GM23338 (cell line): ENCODE results near the gene ATXN7L1. TPM values are rescaled to one million over a fixed set of nuclear protein-coding genes. Genes with fewer than 3 reads are reported as not detected.

Experiments used
- ATAC-seq: fragments of 200-7000 bp; cut with Tn5 transposase; 3 replicates; pipeline ENCODE4 v1.9.1; 2020
- DNase-seq: peaks from one replicate; pipeline ENCODE4 v3.0.0-alpha.2; 2015; ENCODE audit warnings: low spot score
- H2AFZ ChIP-seq: fragments of 200-600 bp; sonication (generic); 2 replicates; pipeline ENCODE4 v1.8.0; 2016; ENCODE audit warnings: antibody characterized with exemption, mild to moderate bottlenecking, moderate library complexity
- H3F3A ChIP-seq: fragments of 200-600 bp; sonication (generic); replicated peaks from 2 replicates; pipeline ENCODE4 v1.8.0; 2017; ENCODE audit warnings: antibody characterized with exemption, mixed run types, low read depth
- H3K27ac ChIP-seq: fragments of 200-600 bp; sonication (generic); 2 replicates; pipeline ENCODE4 v1.6.1; 2016; ENCODE audit warnings: low read depth
- H3K27me3 ChIP-seq: fragments of 200-600 bp; sonication (generic); 2 replicates; pipeline ENCODE4 v1.8.0; 2016; ENCODE audit warnings: mild to moderate bottlenecking, mixed run types, moderate library complexity; ENCODE audit not compliant: insufficient read depth
- H3K36me3 ChIP-seq: fragments of 200-600 bp; sonication (generic); 2 replicates; pipeline ENCODE4 v1.8.0; 2016; ENCODE audit warnings: mild to moderate bottlenecking; ENCODE audit not compliant: insufficient read depth
- H3K4me1 ChIP-seq: fragments of 200-600 bp; sonication (generic); 2 replicates; pipeline ENCODE4 v1.8.0; 2016; ENCODE audit warnings: mild to moderate bottlenecking, moderate library complexity; ENCODE audit not compliant: insufficient read depth
- H3K4me2 ChIP-seq: fragments of 200-600 bp; sonication (generic); 2 replicates; pipeline ENCODE4 v1.7.1; 2017; ENCODE audit warnings: mixed run types
- H3K4me3 ChIP-seq: fragments of 200-600 bp; sonication (generic); 2 replicates; pipeline ENCODE4 v1.6.1; 2016; ENCODE audit warnings: mixed run types
- H3K79me2 ChIP-seq: fragments of 200-600 bp; sonication (generic); replicated peaks from 2 replicates; pipeline ENCODE4 v1.8.0; 2017; ENCODE audit warnings: mild to moderate bottlenecking; ENCODE audit not compliant: insufficient read depth
- H3K9me2 ChIP-seq: fragments of 200-600 bp; sonication (generic); 2 replicates; pipeline ENCODE4 v1.8.0; 2017; ENCODE audit not compliant: insufficient read depth
- H4K20me1 ChIP-seq: fragments of 200-600 bp; sonication (generic); replicated peaks from 2 replicates; pipeline ENCODE4 v1.8.0; 2017; ENCODE audit warnings: mild to moderate bottlenecking; ENCODE audit not compliant: insufficient read depth
- H3K27ac Mint-ChIP-seq: 2 replicates; pipeline ENCODE4 v1.8.0; 2020; ENCODE audit warnings: inconsistent platforms, mild to moderate bottlenecking, moderate library complexity, mixed read lengths
- H3K27me3 Mint-ChIP-seq: 3 replicates; pipeline ENCODE4 v1.8.0; 2022; ENCODE audit warnings: low read depth, mild to moderate bottlenecking, moderate library complexity, mixed read lengths, inconsistent platforms; ENCODE audit not compliant: insufficient read depth, poor library complexity
- H3K36me3 Mint-ChIP-seq: 3 replicates; pipeline ENCODE4 v1.8.0; 2021; ENCODE audit warnings: low read depth, mild to moderate bottlenecking, inconsistent platforms, moderate library complexity, mixed read lengths
- H3K4me1 Mint-ChIP-seq: 3 replicates; pipeline ENCODE4 v1.8.0; 2020; ENCODE audit warnings: mild to moderate bottlenecking, inconsistent platforms, mixed read lengths
- H3K4me3 Mint-ChIP-seq: 3 replicates; pipeline ENCODE4 v1.8.0; 2021; ENCODE audit warnings: moderate library complexity, mild to moderate bottlenecking, inconsistent platforms, mixed read lengths
- H3K9me3 Mint-ChIP-seq: 3 replicates; pipeline ENCODE4 v1.8.0; 2020; ENCODE audit warnings: moderate library complexity, mild to moderate bottlenecking, inconsistent platforms, mixed read lengths
- CREB1 ChIP-seq: fragments of 250-450 bp; sonication (Bioruptor Pico); IDR thresholded peaks from 2 replicates; pipeline ENCODE4 v1.5.0; 2020; ENCODE audit warnings: low read depth, mild to moderate bottlenecking, moderate library complexity
- CTCF ChIP-seq, 2 experiments: fragments of 200-600 bp in 1 of 2; sonication (generic) in 1 of 2; conservative IDR thresholded peaks; 2 replicates each; pipeline versions ENCODE4 v1.5.1 to v1.6.1; 2016 to 2017; ENCODE audit warnings: antibody characterized with exemption in 2 of 2, low read depth in 2 of 2, mild to moderate bottlenecking in 2 of 2, moderate library complexity in 1 of 2
- EZH2 ChIP-seq: fragments of 200-600 bp; sonication (generic); IDR thresholded peaks from one replicate; pipeline ENCODE4 v1.8.0; 2017; ENCODE audit warnings: antibody characterized with exemption, mild to moderate bottlenecking, low read depth; ENCODE audit not compliant: unreplicated experiment
- EZH2phosphoT487 ChIP-seq: fragments of 200-600 bp; sonication (generic); IDR thresholded peaks from one replicate; pipeline ENCODE4 v1.8.1; 2018; ENCODE audit warnings: antibody characterized with exemption; ENCODE audit not compliant: unreplicated experiment
- JUNB ChIP-seq: IDR thresholded peaks from one replicate; pipeline ENCODE4 v1.6.1; 2016; ENCODE audit warnings: antibody characterized with exemption; ENCODE audit not compliant: unreplicated experiment
- NANOG ChIP-seq: IDR thresholded peaks from 2 replicates; pipeline ENCODE4 v1.6.1; 2016; ENCODE audit warnings: antibody characterized with exemption, borderline replicate concordance
- POLR2AphosphoS5 ChIP-seq: IDR thresholded peaks from 2 replicates; pipeline ENCODE4 v1.6.1; 2016; ENCODE audit warnings: antibody characterized with exemption, low read depth
- REST ChIP-seq: IDR thresholded peaks from one replicate; pipeline ENCODE4 v1.6.1; 2018; ENCODE audit warnings: antibody characterized with exemption; ENCODE audit not compliant: unreplicated experiment
- STAT1 ChIP-seq: IDR thresholded peaks from one replicate; pipeline ENCODE4 v1.6.1; 2016; ENCODE audit warnings: antibody characterized with exemption; ENCODE audit not compliant: unreplicated experiment
- ZNF114 ChIP-seq: fragments of 250-450 bp; sonication (Bioruptor Pico); IDR thresholded peaks from 2 replicates; pipeline ENCODE4 v1.5.0; 2020; ENCODE audit warnings: mild to moderate bottlenecking, moderate library complexity
- ZNF331 ChIP-seq: fragments of 250-450 bp; sonication (Bioruptor Pico); IDR thresholded peaks from 2 replicates; pipeline ENCODE4 v1.5.0; 2020; ENCODE audit warnings: low read depth, mild to moderate bottlenecking, moderate library complexity
- ZNF462 ChIP-seq: fragments of 250-450 bp; sonication (Bioruptor Pico); IDR thresholded peaks from 2 replicates; pipeline ENCODE4 v1.5.0; 2020; ENCODE audit warnings: mild to moderate bottlenecking, moderate library complexity
- polyA plus RNA-seq: library from polyadenylated mRNA; unstranded; fragments of >200 nt; fragmentation: Nextera tagmentation; extraction: Ambion mirVana; gene quantifications from 2 replicates; pipeline ENCODE4 v1.2.1, GENCODE V29; 2016
- total RNA-seq: library from RNA; depleted of rRNA; stranded (reverse); fragments of >200 nt; shearing (Covaris generic); gene quantifications from 2 replicates; pipeline ENCODE4 v1.2.3, GENCODE V29; 2014

Gene ATXN7L1
- total and polyA plus RNA-seq, 2 experiments from 2014 or later: 22.8 to 29.8 TPM

- TF ChIP-seq JUNB (no peak), NANOG (no peak), POLR2AphosphoS5 (no peak)
Measured at GRCh38 chr7:105803429-105803736, 73.0 kb downstream of the ATXN7L1 start (continued).

GRCh38 chr7:105802604-105803428 lies 73.6 kb downstream of the ATXN7L1 start:
- Histone ChIP-seq H3K4me3 (no peak overlapping the region), H3K36me3 (no peaks in the 10 kb centered on the region), H3K27ac (no peak overlapping the region), H3K9me2 (no peaks in the 10 kb centered on the region; the same call in 1 of the 2 replicates), H3K4me2 (no peak overlapping the region), H3K4me1 (peaks cover 33% of the 10 kb centered on the region), H3F3A (0 out of 2 replicates have a peak, but pooled peaks cover 5% of the 10 kb centered on the region), H2AFZ (no peak overlapping the region), H3K79me2 (peaks cover 18% of the 10 kb centered on the region), H4K20me1 (peaks cover 20% of the 10 kb centered on the region; the same call in 1 of the 2 replicates), H3K27me3 (no peaks in the 10 kb centered on the region)
- peaks cover 63% of the 10 kb centered on the region for H3K4me1 Mint-ChIP-seq
- DNase-seq: no peak
- peak overlapping the region; percentile 59; the same call in 1 of the 2 replicates for H3K27ac Mint-ChIP-seq
- peaks cover 7% of the 10 kb centered on the region for H3K27me3 Mint-ChIP-seq
- H3K36me3 Mint-ChIP-seq: no peaks in the 10 kb centered on the region; the same call in 2 of the 3 replicates
- ATAC-seq: peak; percentile 17
- no peaks in the 10 kb centered on the region for H3K9me3 Mint-ChIP-seq
- no peak overlapping the region for H3K4me3 Mint-ChIP-seq
- TF ChIP-seq NANOG: no peak
- no peak for TF ChIP-seq ZNF462 (CRISPR knock-in tag)
- no peak for TF ChIP-seq JUNB
- no peak for TF ChIP-seq STAT1
- no peak for TF ChIP-seq REST
- TF ChIP-seq EZH2phosphoT487: no peak
- no peak for TF ChIP-seq ZNF114 (CRISPR knock-in tag)
- no peak for TF ChIP-seq CREB1 (CRISPR knock-in tag)
- TF ChIP-seq CTCF (conservative IDR thresholded peaks at IDR 0.05; ENCODE audit: low read depth in 2 of 2): no peak
- TF ChIP-seq ZNF331 (CRISPR knock-in tag): no peak
- no peak for TF ChIP-seq POLR2AphosphoS5
- TF ChIP-seq EZH2: no peak
